Kidney tubule cell (primary cell): Measurements from ENCODE around the gene POLR3GL.
"Not testable (repeated sequence)": the region's sequence is repeated elsewhere in the genome, so short reads cannot be mapped to it uniquely, and the experiment has no call there.

ENCODE experiments used
- DNase-seq: peaks from one replicate; pipeline ENCODE4 v3.0.0-alpha.2; 2018; ENCODE audit warnings: low spot score

Gene POLR3GL

DNA sequence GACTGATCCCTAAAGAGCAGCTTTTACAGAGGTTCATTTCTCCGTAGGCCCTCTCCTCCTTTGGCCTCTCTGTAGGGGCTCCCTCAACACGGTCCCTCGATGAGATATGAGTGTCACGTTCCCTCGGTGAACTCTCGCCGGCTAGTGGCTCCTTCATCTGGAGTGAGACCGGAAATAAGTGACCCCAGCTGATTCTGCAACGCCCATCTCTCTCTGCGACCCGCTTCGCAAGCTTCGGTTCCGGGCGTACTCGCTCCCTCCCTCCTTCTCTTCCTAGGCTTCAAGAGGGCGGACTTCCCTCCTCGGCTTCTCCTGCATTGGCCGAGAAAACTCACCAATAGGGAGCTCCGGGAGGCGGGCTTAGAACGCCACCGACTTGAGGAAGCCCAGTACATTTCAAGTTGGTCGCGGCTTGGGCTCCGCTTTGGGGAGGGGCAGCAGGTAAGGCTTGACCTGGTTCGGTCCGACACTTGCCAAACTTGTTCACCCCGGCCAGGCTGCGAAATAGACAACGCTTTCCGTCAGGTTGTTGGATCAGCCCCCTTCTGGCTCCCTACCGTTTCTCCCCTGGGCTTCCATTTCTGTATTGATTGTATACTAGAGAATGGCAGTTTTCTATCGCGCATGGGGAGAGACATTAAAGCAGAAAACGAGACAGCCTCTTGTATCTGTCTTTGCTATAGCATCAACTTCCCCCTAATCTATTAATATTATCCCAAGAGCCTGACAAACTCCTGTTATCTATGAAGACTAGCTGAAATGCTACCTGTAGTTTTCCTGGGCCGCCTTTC lies at the start of gene POLR3GL, which contains the start of gene ANKRD34A:
Gene POLR3GL, plus strand, starts transcription at position 363 of the 791 bp plus-strand sequence. CDS start 10,176 bp downstream, outside the sequence.
Gene ANKRD34A, minus strand, starts transcription at position 248 of the 791 bp plus-strand sequence. CDS start 2,816 bp downstream, outside the sequence.
- DNase-seq, result peak; percentile 97

GRCh38 chr1:145916745-145917144 lies 47.7 kb upstream of the POLR3GL start:
- peak; percentile 81 for DNase-seq

- DNase-seq, result no peak
Measured at GRCh38 chr1:145917595-145917994, 46.9 kb upstream of the POLR3GL start.

GRCh38 chr1:145918144-145918991 lies 46.1 kb upstream of the POLR3GL start, which contains the start of gene PEX11B:
Gene PEX11B, minus strand, starts transcription at chr1:145918717. Its CDS starts 29 bp downstream, at chr1:145918688.
- peak; percentile 89 for DNase-seq

DNA sequence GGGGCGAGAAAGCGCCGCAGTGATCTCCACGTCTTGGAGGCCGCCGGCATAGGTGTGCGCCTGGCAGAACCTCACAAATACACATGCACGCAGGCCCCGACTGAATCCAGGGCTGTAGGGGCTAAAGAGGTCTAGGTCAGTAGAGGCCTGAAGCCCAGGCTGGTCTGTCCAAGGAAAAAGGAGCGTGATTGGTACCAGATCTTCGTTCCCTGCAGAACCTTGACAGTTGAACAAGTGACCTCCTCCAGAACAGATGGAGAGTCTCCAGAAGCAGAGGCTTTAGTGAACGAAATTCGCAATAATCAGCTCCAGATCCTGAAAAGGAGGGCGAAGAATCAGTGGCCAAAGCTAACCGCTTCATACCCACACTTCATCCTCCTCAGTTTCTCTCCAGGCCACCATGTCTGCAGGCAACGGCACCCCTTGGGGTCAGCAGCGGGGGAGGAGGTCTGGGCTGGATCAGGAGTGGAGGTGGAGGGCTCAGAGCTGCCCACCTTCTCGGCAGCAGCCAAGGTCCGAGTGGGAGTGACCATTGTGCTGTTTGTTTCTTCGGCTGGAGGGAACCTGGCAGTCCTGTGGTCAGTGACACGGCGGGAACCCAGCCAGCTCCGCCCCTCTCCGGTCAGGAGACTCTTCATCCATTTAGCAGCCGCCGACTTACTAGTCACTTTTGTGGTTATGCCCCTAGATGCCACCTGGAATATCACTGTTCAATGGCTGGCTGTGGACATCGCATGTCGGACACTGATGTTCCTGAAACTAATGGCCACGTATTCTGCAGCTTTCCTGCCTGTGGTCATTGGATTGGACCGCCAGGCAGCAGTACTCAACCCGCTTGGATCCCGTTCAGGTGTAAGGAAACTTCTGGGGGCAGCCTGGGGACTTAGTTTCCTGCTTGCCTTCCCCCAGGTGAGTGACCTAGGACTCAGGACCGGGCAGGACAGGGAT lies 45.2 kb upstream of the POLR3GL start:
- DNase-seq, result peak; percentile 85

DNA sequence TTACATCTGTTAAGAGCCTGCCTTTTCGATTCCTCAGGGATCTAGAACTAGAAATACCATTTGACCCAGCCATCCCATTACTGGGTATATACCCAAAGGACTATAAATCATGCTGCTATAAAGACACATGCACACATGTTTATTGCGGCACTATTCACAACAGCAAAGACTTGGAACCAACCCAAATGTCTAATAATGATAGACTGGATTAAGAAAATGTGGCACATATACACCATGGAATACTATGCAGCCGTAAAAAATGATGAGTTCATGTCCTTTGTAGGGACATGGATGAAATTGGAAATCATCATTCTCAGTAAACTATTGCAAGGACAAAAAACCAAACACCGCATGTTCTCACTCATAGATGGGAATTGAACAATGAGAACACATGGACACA lies 44.2 kb upstream of the POLR3GL start:
- DNase-seq, result not testable (repeated sequence)

DNA sequence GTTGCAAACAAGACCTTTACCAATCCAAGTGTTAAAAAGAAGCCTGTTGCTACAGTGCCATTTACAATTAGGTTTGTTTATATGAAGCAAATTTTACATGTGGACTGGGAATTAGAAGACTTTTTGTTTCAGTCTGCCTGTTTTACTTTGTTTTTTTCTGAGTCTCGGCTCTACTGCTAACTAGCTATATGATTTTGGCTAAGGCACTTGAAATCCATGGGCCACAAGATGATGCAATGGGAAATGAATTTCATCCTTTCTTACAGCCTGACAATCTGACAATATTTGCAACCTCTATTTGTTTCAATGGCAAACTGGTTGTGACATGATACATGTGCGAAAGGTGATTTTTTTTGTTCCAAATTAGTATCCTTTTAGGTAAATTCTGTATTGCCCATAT lies 42.2 kb upstream of the POLR3GL start:
- DNase-seq, result no peak

DNA sequence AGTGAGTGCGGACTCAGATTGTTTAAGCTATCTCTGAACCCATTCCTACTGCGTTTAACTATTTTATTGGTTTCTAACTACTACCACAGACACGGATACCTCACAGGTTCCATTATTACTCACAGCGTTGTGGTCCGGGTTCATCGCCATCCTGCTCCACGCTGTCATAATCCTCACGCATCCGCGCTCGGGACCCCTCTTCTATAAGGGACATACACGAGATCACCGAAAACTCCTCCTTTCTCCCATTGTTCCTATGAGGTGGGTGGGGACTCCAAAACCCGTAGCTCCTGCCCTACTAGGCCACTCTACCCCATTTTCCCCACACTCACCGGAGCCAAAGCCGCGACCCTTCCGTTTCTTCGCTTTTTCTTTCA lies 37.8 kb upstream of the POLR3GL start:
- DNase-seq, result no peak

GRCh38 chr1:145927063-145927886 lies 37.2 kb upstream of the POLR3GL start, which contains the start of gene RBM8A:
Gene RBM8A, minus strand, starts transcription at chr1:145927484. Its CDS starts 58 bp downstream, at chr1:145927426.
- peak; percentile 98 for DNase-seq

DNA sequence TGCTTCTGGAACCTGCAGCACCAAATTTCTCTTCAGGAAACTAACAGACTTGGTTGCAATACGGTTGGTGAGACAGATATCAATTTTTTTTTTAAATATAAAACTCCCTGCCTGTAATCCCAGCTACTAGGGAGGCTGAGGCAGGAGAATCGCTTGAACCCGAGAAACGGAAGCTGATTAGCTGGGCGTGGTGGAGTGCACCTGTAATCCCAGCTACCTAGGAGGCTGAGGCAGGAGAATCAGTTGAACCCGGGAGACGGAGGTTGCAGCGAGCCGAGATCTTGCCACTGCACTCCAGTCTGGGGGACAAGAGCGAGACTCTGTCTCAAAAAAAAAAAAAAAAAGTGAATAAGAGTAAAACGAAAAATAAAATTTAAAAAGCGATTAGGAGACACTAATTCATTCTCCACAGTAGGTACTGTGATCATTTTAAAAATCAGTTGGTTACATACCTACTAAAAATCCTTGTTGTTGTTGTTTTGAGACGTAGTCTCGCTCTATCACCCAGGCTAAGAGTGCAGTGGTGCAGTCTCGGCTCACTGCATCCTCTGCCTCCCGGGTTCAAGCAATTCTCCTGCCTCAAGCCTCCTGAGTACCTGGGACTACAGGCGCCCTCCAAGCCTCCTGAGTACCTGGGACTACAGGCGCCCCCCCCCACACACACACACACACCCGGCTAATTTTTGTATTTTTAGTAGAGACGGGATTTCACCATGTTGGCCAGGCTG lies 36.4 kb upstream of the POLR3GL start:
- no peak for DNase-seq

DNA sequence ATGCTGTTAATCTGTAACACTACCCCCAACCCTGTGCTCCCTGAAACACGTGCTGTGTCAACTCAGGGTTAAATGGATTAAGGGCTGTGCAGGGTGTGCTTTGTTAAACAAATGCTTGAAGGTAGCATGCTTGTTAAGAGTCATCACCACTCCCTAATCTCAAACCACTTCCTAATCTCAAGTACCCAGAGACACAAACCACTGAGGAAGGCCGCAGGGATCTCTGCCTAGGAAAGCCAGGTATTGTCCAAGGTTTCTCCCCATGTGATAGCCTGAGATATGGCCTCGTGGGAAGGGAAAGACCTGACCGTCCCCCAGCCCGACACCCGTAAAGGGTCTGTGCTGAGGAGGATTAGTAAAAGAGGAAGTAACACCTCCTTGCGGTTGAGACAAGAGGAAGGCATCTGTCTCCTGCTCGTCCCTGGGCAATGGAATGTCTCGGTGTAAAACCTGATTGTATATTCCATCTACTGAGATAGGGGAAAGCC lies 31.9 kb upstream of the POLR3GL start:
- not testable (repeated sequence) for DNase-seq

GRCh38 chr1:145935708-145936107 lies 28.8 kb upstream of the POLR3GL start:
- no peak for DNase-seq

DNA sequence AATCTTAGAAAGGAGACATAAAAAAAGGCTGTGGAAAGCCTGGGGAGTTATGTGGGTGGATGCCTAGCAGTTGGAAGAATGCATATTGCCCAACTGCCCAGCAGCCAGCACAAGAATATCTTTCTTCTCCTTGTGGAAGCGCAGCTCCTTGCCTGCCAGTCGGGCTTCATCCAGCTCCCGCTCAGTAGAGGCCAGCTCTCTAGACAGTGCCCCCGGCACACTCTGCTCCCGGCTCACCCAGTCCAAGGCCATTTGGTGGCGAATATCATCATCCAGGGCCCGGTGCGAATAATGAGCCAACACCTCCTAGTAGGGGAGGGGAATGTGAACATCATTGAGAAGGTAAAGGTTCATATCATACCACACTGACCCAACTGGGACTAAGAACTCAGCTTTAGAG lies 28.2 kb upstream of the POLR3GL start:
- DNase-seq, result no peak

DNA sequence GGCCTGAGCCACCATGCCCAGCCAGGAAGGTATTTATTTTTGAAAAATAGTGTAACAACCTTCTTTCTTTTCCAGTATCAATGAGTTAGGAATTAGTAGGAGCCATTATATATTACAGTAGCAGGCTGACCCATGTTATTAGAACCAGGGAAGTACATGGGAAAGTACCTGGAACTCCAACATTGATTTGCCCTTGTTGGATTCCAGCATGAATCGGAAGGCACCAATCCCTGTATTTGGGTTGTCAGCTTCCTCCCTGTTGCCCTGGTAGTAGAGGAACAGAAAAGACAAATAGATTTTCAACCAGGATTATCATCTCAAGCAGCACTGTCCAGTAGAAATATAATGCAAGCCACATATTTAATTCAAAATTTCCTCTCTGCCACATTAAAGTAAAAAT lies 27.1 kb upstream of the POLR3GL start:
- no peak for DNase-seq

DNA sequence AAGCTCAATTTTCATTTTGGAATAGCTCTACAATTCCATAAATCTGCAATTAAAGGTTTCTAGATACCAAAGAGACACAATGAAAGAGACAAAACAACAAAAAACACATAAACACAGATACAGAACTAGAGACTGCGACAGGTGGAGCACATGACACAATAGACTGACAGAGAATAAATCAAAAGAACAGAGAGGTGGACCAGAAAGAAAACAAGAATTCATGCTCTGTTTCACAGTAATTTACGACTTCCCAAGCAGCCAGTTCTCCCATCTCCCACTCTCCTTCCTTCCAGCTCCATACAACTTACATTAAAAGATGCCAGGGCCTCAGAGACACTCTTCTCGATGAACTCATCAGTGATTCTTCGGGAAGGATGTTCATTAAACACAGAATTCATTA lies 22.1 kb upstream of the POLR3GL start:
- no peak for DNase-seq

DNA sequence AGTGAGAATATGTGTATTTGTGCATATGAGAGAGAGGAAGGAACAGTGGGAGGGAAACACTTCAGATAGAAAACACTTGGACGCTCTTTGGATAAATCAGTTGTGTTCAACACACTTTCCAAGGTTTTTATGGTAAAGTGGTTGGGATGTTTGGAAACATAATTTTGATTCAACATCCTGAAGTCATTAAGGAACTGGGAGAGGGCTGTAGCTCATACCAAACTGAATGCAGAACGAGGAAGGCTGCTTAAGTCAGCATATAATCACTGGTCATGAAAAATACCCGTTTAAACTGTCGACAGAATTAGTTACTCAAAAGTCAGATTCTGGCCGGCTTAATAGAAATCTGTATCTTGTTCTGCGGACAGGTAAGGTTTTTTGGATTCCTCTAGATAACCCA lies 21.6 kb upstream of the POLR3GL start:
- no peak for DNase-seq

GRCh38 chr1:145944532-145944931 lies 20.0 kb upstream of the POLR3GL start:
- DNase-seq, result no peak

- no peak for DNase-seq
Measured at GRCh38 chr1:145946477-145946986, 18.0 kb upstream of the POLR3GL start.

- DNase-seq, result no peak
Measured at GRCh38 chr1:145947551-145947950, 16.9 kb upstream of the POLR3GL start.

DNA sequence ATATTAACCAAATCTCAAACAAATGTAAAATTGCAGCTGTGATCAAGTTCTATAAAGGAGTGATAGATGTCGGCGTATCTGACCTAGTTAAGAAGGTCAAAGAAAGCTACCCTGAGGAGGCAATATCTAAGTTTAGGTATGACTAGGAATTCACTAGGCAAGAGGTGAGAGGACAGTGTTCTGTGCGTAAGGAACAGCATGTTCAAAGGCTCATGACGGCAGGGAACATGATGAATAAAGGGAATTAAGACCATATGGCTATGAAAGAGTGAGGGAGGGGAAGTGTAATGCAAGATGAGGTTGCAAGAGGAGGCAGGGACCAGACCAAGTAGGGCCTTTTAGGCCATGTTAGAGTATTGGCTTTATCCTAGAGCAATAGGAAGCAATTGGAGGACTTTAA lies 15.3 kb upstream of the POLR3GL start:
- no peak for DNase-seq
